ENCODE data around the gene PNLIPRP1.

PNLIPRP1 gene

DNA sequence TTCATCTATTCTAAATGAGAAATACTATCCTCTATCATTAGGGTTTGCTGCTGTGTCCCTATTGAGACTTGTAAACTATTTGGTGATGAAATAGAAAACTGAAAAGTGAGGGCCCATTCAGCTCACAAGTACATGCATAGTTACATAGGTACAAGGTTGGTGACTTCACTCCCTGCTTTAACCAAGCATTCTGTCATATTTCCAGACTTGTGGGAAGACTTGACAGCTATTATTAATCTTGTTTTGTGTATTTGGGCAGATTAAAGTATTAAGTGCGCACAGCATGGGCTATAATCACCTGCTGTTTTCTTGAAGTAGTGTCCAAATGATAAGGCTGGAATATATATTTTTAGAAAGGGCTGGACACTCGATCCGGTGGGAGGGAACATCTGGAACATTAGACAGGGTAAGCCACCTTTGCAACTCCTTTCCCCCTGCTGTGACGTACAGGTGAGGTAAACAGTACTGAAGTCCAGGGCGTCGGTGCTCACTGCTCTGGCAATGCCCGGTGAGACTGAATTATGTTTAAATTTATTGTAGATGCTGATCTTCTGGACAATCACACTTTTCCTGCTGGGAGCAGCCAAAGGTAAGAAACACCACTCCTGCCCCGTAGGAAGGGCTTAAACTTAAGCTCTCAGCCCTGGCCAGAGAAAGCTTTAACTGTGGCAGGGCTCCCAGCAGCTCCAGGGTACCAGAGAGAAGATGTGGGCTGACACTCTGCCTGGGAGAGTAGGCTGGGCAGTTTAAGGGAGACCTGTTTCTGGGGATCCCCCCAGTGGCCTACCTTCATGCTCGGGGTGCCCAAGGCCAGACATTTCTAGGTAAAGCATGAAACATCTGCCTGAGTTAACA lies at the start of gene PNLIPRP1:
PNLIPRP1 (plus strand) TSS at position 370 of the 855 bp plus-strand sequence; CDS start at position 541, 171 bp downstream.
- TF ChIP-seq ZNF274 (IDR thresholded peaks at IDR 0.05; ENCODE audit: low read depth, low read length) = no peak
- no peak within 1 kb of the TSS for H3K4me3 ChIP-seq (ENCODE audit: low read length)

GRCh38 chr10:116542007-116542677 lies 48.6 kb upstream of the PNLIPRP1 start:
- no peak for TF ChIP-seq ZNF274 (IDR thresholded peaks at IDR 0.05; ENCODE audit: low read depth, low read length)

DNA sequence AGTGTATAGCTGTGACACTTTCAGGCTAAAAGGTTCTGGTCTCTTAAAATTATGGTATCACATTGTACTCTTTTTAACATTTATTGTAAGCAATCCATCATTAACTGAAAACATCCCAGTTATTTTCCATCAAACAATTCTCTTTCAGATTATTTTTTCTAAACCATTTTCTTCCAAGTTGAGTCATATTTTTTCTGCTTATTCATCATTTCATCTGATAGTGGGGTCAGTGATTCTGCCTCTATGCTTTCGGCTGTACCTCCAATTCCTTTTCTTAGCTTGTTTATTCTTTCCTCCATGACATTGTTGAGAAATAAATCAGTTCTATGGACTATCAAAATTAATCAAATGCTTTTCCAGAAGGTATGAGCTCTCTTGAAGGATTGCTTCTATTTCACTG lies 45.6 kb upstream of the PNLIPRP1 start:
- TF ChIP-seq ZNF274 (IDR thresholded peaks at IDR 0.05; ENCODE audit: low read depth, low read length) = no peak
- H3K4me3 ChIP-seq (ENCODE audit: low read length) = no peak overlapping the region

More at GRCh38 chr10:116542007-116542677, 48.6 kb upstream of the PNLIPRP1 start:
- no peak overlapping the region for H3K4me3 ChIP-seq (ENCODE audit: low read length)

DNA sequence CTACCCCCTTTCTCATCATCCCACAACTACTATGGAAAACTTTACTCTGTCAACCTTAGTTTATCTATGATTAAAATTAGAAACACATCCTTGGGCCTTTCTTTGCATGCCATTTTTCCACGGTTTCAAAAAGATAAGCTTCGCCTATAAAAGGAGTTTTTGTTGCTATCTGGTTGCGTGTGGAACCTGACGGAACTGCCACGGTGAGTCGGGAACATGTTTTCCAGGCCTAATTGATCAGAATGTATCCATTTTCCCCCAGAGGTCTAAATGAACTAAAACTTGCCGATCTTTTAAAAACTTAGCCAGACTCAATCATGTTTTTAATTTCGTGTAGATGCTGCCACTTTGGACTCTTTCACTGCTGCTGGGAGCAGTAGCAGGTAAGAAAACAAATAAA lies 45.0 kb upstream of the PNLIPRP1 start, which contains the start of gene PNLIP:
PNLIP (plus strand) TSS at position 176 of the 400 bp plus-strand sequence; CDS start at position 338, 162 bp downstream.
- no peak within 1 kb of the TSS for H3K4me3 ChIP-seq (ENCODE audit: low read length)
- no peak for TF ChIP-seq ZNF274 (IDR thresholded peaks at IDR 0.05; ENCODE audit: low read depth, low read length)

DNA sequence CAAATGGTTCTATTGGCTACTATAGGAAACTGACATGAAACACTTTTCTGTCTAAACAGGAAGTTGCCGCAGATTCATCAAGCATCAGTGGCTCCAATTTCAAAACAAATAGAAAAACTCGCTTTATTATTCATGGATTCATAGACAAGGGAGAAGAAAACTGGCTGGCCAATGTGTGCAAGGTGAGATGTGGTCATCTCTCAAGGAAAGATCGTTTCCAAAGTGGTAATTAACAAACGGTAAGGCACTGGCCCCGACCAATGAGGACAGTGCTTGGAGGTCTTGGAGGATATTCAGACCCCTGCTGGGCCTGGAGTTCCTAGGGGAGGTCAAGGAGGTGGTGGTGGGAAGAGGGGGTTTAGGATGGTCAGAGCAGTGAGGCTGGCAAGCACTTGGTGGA lies 42.5 kb upstream of the PNLIPRP1 start:
- H3K4me3 ChIP-seq (ENCODE audit: low read length) = no peak overlapping the region
- no peak for TF ChIP-seq ZNF274 (IDR thresholded peaks at IDR 0.05; ENCODE audit: low read depth, low read length)

GRCh38 chr10:116553378-116553980 lies 37.3 kb upstream of the PNLIPRP1 start:
- H3K4me3 ChIP-seq (ENCODE audit: low read length) = no peak overlapping the region
- no peak for TF ChIP-seq ZNF274 (IDR thresholded peaks at IDR 0.05; ENCODE audit: low read depth, low read length)

DNA sequence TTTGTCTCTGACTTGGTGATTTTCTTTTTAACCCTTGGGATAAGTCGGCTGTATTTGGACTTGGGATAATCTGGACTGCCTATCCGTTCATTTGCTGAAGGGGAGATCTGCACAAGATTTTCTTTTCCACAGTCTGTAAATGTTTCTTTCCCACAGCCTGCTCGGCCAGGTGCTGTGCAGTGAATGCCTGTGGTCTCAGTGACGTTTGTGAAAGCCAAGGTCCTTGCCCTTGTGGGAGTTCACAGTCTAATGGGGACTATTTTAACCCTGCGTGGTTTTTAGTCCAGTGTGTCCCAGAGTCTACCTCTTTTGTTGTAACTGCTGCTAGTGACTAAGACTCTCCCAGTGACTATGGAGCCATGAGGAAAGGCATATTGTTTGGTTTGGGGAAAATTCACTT lies 36.1 kb upstream of the PNLIPRP1 start:
- no peak overlapping the region for H3K4me3 ChIP-seq (ENCODE audit: low read length)

GRCh38 chr10:116555880-116556279 lies 34.9 kb upstream of the PNLIPRP1 start:
- no peak for TF ChIP-seq ZNF274 (IDR thresholded peaks at IDR 0.05; ENCODE audit: low read depth, low read length)
- no peak overlapping the region for H3K4me3 ChIP-seq (ENCODE audit: low read length)

More for the DNA sequence above, 36.1 kb upstream of the PNLIPRP1 start:
- TF ChIP-seq ZNF274 (IDR thresholded peaks at IDR 0.05; ENCODE audit: low read depth, low read length) = no peak

- no peak overlapping the region for H3K4me3 ChIP-seq (ENCODE audit: low read length)
- no peak for TF ChIP-seq ZNF274 (IDR thresholded peaks at IDR 0.05; ENCODE audit: low read depth, low read length)
Observed at GRCh38 chr10:116557305-116557880, 33.4 kb upstream of the PNLIPRP1 start.

GRCh38 chr10:116565534-116565933 lies 25.2 kb upstream of the PNLIPRP1 start:
- no peak for TF ChIP-seq ZNF274 (IDR thresholded peaks at IDR 0.05; ENCODE audit: low read depth, low read length)
- no peak overlapping the region for H3K4me3 ChIP-seq (ENCODE audit: low read length)

- H3K4me3 ChIP-seq (ENCODE audit: low read length) = no peak overlapping the region
- no peak for TF ChIP-seq ZNF274 (IDR thresholded peaks at IDR 0.05; ENCODE audit: low read depth, low read length)
Observed at GRCh38 chr10:116566932-116567331, 23.8 kb upstream of the PNLIPRP1 start.

GRCh38 chr10:116567335-116567734 lies 23.4 kb upstream of the PNLIPRP1 start:
- TF ChIP-seq ZNF274 (IDR thresholded peaks at IDR 0.05; ENCODE audit: low read depth, low read length) = no peak
- no peak overlapping the region for H3K4me3 ChIP-seq (ENCODE audit: low read length)

DNA sequence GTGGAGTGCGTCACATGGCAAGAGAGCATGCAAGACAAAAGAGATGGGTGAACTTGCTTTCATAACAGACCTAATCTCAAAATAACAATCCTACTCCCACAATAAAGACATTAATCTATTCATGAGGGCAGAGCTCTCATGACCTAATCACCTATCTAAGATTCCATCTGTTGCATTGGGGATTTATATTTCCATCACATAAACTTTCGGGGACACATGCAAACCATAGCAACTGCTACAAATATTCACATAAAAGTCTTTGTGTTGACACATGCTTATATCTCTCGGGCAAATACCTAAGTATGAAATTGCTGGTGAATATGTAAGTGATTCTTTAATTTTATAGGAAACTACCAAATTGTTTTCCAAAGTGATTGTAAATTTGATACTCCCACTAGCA lies 16.0 kb upstream of the PNLIPRP1 start:
- TF ChIP-seq ZNF274 (IDR thresholded peaks at IDR 0.05; ENCODE audit: low read depth, low read length) = no peak
- H3K4me3 ChIP-seq (ENCODE audit: low read length) = no peak overlapping the region
